Measurements from ENCODE around the gene CUTA. TPM values are rescaled to one million over a fixed set of nuclear protein-coding genes. Genes with fewer than 3 reads are reported as not detected.

The CUTA gene
- total and polyA plus RNA-seq, 2 of the 13 experiments (the other 11 are each of a cell fraction or from before 2014, with no cell fraction given), result 170 to 180 TPM

GRCh38 chr6:33428224-33428965 is 10.5 kb upstream of the CUTA start (continued):
- TF ChIP-seq, protein P1, sequence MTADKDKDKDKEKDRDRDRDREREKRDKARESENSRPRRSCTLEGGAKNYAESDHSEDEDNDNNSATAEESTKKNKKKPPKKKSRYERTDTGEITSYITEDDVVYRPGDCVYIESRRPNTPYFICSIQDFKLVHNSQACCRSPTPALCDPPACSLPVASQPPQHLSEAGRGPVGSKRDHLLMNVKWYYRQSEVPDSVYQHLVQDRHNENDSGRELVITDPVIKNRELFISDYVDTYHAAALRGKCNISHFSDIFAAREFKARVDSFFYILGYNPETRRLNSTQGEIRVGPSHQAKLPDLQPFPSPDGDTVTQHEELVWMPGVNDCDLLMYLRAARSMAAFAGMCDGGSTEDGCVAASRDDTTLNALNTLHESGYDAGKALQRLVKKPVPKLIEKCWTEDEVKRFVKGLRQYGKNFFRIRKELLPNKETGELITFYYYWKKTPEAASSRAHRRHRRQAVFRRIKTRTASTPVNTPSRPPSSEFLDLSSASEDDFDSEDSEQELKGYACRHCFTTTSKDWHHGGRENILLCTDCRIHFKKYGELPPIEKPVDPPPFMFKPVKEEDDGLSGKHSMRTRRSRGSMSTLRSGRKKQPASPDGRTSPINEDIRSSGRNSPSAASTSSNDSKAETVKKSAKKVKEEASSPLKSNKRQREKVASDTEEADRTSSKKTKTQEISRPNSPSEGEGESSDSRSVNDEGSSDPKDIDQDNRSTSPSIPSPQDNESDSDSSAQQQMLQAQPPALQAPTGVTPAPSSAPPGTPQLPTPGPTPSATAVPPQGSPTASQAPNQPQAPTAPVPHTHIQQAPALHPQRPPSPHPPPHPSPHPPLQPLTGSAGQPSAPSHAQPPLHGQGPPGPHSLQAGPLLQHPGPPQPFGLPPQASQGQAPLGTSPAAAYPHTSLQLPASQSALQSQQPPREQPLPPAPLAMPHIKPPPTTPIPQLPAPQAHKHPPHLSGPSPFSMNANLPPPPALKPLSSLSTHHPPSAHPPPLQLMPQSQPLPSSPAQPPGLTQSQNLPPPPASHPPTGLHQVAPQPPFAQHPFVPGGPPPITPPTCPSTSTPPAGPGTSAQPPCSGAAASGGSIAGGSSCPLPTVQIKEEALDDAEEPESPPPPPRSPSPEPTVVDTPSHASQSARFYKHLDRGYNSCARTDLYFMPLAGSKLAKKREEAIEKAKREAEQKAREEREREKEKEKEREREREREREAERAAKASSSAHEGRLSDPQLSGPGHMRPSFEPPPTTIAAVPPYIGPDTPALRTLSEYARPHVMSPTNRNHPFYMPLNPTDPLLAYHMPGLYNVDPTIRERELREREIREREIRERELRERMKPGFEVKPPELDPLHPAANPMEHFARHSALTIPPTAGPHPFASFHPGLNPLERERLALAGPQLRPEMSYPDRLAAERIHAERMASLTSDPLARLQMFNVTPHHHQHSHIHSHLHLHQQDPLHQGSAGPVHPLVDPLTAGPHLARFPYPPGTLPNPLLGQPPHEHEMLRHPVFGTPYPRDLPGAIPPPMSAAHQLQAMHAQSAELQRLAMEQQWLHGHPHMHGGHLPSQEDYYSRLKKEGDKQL (CRISPR knock-in tag; IDR thresholded peaks at IDR 0.05; ENCODE audit: low read depth), result no peak
- 0 out of 2 replicates have a peak, but pooled peaks have one; percentile 32 for TF ChIP-seq ZNF350 (CRISPR knock-in tag; IDR thresholded peaks at IDR 0.05; ENCODE audit: borderline replicate concordance, low read depth)
- peak; percentile 20; the same call in 1 of the 2 replicates for TF ChIP-seq NFYB (CRISPR knock-in tag; IDR thresholded peaks at IDR 0.05)
- TF ChIP-seq ZNF598 (CRISPR knock-in tag; IDR thresholded peaks at IDR 0.05; ENCODE audit: borderline replicate concordance), result no peak
- no peak for TF ChIP-seq FOXA1 (IDR thresholded peaks at IDR 0.05)
- TF ChIP-seq FOXA1 (CRISPR knock-in tag; IDR thresholded peaks at IDR 0.05), result peak; percentile 23; the same call in 1 of the 2 replicates
- 0 out of 2 replicates have a peak, but pooled peaks have one; percentile 19 for TF ChIP-seq BCL6 (CRISPR knock-in tag; IDR thresholded peaks at IDR 0.05)
- TF ChIP-seq ZKSCAN1 (IDR thresholded peaks at IDR 0.05; ENCODE audit: low read length), result no peak; the same call in 1 of the 2 replicates
- TF ChIP-seq, protein P2, sequence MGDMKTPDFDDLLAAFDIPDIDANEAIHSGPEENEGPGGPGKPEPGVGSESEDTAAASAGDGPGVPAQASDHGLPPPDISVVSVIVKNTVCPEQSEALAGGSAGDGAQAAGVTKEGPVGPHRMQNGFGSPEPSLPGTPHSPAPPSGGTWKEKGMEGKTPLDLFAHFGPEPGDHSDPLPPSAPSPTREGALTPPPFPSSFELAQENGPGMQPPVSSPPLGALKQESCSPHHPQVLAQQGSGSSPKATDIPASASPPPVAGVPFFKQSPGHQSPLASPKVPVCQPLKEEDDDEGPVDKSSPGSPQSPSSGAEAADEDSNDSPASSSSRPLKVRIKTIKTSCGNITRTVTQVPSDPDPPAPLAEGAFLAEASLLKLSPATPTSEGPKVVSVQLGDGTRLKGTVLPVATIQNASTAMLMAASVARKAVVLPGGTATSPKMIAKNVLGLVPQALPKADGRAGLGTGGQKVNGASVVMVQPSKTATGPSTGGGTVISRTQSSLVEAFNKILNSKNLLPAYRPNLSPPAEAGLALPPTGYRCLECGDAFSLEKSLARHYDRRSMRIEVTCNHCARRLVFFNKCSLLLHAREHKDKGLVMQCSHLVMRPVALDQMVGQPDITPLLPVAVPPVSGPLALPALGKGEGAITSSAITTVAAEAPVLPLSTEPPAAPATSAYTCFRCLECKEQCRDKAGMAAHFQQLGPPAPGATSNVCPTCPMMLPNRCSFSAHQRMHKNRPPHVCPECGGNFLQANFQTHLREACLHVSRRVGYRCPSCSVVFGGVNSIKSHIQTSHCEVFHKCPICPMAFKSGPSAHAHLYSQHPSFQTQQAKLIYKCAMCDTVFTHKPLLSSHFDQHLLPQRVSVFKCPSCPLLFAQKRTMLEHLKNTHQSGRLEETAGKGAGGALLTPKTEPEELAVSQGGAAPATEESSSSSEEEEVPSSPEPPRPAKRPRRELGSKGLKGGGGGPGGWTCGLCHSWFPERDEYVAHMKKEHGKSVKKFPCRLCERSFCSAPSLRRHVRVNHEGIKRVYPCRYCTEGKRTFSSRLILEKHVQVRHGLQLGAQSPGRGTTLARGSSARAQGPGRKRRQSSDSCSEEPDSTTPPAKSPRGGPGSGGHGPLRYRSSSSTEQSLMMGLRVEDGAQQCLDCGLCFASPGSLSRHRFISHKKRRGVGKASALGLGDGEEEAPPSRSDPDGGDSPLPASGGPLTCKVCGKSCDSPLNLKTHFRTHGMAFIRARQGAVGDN (CRISPR knock-in tag; IDR thresholded peaks at IDR 0.05), result peak; percentile 92
- TF ChIP-seq SOX13 (IDR thresholded peaks at IDR 0.05), result no peak
- 0 out of 4 replicates have a peak, but pooled peaks of 1 of the 2 experiments have one; percentile 3 for TF ChIP-seq SOX13 (CRISPR knock-in tag; conservative IDR thresholded peaks at IDR 0.05 in 1 of 2, IDR thresholded peaks at IDR 0.05 in 1 of 2)
- TF ChIP-seq ZNF777 (CRISPR knock-in tag; IDR thresholded peaks at IDR 0.05), result 0 out of 2 replicates have a peak, but pooled peaks have one; percentile 29
- TF ChIP-seq IKZF4 (CRISPR knock-in tag; IDR thresholded peaks at IDR 0.05; ENCODE audit: borderline replicate concordance, low read depth, not compliant biosample characterization), result no peak
- TF ChIP-seq KLF11 (CRISPR knock-in tag; IDR thresholded peaks at IDR 0.05), result no peak
- TF ChIP-seq YEATS2 (CRISPR knock-in tag; IDR thresholded peaks at IDR 0.05; ENCODE audit: borderline replicate concordance), result 0 out of 2 replicates have a peak, but pooled peaks have one; percentile 27
- TF ChIP-seq SETDB1 (CRISPR knock-in tag; IDR thresholded peaks at IDR 0.05; ENCODE audit: borderline replicate concordance), result no peak
- TF ChIP-seq TEAD3 (CRISPR knock-in tag; optimal IDR thresholded peaks at IDR 0.05; ENCODE audit: borderline replicate concordance), result peak; percentile 73
- no peak for TF ChIP-seq THAP11 (CRISPR knock-in tag; IDR thresholded peaks at IDR 0.05)

All from HepG2 (cell line).